Transverse colon (tissue), 4 donors: Measurements from ENCODE around the gene LGALS7.

ENCODE experiments used
- CTCF ChIP-seq, 5 experiments: fragments of 200-600 bp in 3 of 5; fragments of 450-650 bp in 2 of 5; sonication (generic) in 3 of 5; IDR thresholded peaks; 1 replicate in 2 of 5; 2 replicates in 3 of 5; pipeline ENCODE4 v1.5.1; 2016 to 2017; ENCODE audit warnings: antibody characterized with exemption in 5 of 5, inconsistent platforms in 3 of 5, mild to moderate bottlenecking in 2 of 5, moderate library complexity in 1 of 5
- POLR2AphosphoS5 ChIP-seq, 3 donors: sonication (generic); formaldehyde crosslinking; IDR thresholded peaks; one replicate each; pipeline ENCODE4 v1.6.1; 2016; ENCODE audit warnings: antibody characterized with exemption in 3 of 3

DNA sequence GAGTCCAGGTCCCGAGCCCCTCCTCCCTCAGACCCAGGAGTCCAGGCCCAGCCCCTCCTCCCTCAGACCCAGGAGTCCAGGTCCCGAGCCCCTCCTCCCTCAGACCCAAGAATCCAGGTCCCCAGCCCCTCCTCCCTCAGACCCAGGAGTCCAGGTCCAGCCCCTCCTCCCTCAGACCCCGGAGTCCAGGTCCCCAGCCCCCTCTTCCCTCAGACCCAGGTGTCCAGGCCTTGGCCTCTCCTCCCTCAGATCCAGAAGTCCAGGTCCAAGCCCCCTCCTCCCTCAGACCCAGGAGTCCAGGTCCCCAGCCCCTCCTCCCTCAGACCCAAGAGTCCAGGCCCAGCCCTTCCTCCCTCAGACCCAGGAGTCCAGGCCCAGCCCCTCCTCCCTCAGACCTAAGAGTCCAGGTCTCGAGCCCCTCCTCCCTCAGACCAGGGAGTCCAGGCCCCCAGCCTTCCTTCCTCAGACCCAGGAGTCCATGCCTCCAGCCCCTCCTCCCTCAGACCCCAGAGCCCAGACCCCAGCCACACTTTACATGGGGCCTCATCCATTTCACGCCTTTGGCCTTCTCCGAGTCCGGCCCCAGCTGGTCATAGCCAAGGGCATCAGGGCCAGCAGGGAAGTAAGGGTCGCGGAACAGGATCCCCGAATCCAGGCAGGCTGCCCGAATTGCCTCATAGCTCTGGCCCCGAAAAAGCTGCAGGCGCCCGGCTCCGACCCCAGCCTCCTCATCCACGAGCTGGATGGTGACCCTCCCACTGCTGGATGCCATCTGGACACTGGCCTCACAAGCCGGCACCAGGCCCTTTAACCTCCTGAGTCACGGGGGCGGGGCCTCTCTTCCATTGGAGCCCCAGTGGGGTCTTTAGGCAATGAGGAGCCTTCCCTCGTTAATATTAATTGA is 29.7 kb downstream of the LGALS7 start:
- TF ChIP-seq POLR2AphosphoS5 (IDR thresholded peaks at IDR 0.05), result no peak
- TF ChIP-seq CTCF (IDR thresholded peaks at IDR 0.05), result no peak
